Panc1 (cell line): ENCODE results near the gene CASQ1.

ENCODE experiments used
- POLR2AphosphoS5 ChIP-seq: IDR thresholded peaks from 2 replicates; pipeline ENCODE4 v1.6.1; 2012; ENCODE audit warnings: mild to moderate bottlenecking, low read depth, low read length, moderate library complexity
- TCF7L2 ChIP-seq: IDR thresholded peaks from 2 replicates; pipeline ENCODE4 v1.6.1; 2011; ENCODE audit warnings: mild to moderate bottlenecking, low read depth, low read length, inconsistent platforms
- TF ChIP-seq, protein P1 (sequence below): fragments of 450-650 bp; IDR thresholded peaks from 2 replicates; pipeline ENCODE4 v1.5.1; 2017; ENCODE audit warnings: mild to moderate bottlenecking
- TF ChIP-seq, protein P2 (sequence below), 2 experiments: IDR thresholded peaks; 2 replicates each; pipeline ENCODE4 v1.6.1; 2011 to 2012; ENCODE audit warnings: low read depth in 2 of 2, control low read depth in 1 of 2, low read length in 1 of 2, mild to moderate bottlenecking in 1 of 2, moderate library complexity in 1 of 2; ENCODE audit not compliant: insufficient read depth in 1 of 2

DNA sequence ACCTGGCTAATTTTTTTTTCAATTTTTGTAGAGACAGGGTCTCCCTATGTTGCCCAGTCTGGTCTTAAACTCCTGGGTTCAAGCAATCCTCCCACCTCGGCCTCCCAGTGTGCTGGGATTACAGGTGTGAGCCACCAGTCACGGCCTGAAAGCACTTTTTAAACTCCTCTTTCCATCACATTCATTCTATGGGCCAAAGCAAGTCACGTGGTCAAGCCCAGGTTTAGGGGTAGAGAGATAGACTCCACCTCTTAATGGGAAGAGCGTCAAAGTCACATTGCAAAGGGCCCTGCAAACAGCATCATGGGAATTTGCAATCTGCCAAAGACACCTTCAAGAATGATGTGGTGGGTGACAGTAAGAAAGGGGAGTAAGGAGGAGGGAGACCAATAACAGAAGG, 31.8 kb upstream of the CASQ1 start:
- TF ChIP-seq, protein P1, sequence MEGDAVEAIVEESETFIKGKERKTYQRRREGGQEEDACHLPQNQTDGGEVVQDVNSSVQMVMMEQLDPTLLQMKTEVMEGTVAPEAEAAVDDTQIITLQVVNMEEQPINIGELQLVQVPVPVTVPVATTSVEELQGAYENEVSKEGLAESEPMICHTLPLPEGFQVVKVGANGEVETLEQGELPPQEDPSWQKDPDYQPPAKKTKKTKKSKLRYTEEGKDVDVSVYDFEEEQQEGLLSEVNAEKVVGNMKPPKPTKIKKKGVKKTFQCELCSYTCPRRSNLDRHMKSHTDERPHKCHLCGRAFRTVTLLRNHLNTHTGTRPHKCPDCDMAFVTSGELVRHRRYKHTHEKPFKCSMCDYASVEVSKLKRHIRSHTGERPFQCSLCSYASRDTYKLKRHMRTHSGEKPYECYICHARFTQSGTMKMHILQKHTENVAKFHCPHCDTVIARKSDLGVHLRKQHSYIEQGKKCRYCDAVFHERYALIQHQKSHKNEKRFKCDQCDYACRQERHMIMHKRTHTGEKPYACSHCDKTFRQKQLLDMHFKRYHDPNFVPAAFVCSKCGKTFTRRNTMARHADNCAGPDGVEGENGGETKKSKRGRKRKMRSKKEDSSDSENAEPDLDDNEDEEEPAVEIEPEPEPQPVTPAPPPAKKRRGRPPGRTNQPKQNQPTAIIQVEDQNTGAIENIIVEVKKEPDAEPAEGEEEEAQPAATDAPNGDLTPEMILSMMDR = no peak
- TF ChIP-seq TCF7L2 (no peak), POLR2AphosphoS5 (no peak)
- TF ChIP-seq, protein P2, sequence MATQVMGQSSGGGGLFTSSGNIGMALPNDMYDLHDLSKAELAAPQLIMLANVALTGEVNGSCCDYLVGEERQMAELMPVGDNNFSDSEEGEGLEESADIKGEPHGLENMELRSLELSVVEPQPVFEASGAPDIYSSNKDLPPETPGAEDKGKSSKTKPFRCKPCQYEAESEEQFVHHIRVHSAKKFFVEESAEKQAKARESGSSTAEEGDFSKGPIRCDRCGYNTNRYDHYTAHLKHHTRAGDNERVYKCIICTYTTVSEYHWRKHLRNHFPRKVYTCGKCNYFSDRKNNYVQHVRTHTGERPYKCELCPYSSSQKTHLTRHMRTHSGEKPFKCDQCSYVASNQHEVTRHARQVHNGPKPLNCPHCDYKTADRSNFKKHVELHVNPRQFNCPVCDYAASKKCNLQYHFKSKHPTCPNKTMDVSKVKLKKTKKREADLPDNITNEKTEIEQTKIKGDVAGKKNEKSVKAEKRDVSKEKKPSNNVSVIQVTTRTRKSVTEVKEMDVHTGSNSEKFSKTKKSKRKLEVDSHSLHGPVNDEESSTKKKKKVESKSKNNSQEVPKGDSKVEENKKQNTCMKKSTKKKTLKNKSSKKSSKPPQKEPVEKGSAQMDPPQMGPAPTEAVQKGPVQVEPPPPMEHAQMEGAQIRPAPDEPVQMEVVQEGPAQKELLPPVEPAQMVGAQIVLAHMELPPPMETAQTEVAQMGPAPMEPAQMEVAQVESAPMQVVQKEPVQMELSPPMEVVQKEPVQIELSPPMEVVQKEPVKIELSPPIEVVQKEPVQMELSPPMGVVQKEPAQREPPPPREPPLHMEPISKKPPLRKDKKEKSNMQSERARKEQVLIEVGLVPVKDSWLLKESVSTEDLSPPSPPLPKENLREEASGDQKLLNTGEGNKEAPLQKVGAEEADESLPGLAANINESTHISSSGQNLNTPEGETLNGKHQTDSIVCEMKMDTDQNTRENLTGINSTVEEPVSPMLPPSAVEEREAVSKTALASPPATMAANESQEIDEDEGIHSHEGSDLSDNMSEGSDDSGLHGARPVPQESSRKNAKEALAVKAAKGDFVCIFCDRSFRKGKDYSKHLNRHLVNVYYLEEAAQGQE (IDR thresholded peaks at IDR 0.05; ENCODE audit: insufficient read depth in 1 of 2, low read depth in 2 of 2, low read length in 1 of 2) = no peak
